Measurements from ENCODE around the gene C1orf210.

- no peak for TF ChIP-seq EZH2phosphoT487 (IDR thresholded peaks at IDR 0.05; ENCODE audit: insufficient read depth, low read depth)
- no peak for TF ChIP-seq EZH2 (IDR thresholded peaks at IDR 0.05; ENCODE audit: insufficient read depth, poor library complexity, severe bottlenecking)
Observed at GRCh38 chr1:43275826-43276620, 9.4 kb downstream of the C1orf210 start.
